HepG2 (cell line): ENCODE measurements around the gene EBP. TPM values are rescaled to one million over a fixed set of nuclear protein-coding genes. Genes with fewer than 3 reads are reported as not detected.

Experiments used
- ATAD3A ChIP-seq: sonication (generic); formaldehyde crosslinking; IDR thresholded peaks from 2 replicates; pipeline ENCODE4 v1.4.0; 2020; ENCODE audit warnings: missing genetic modification reagents
- BRD4 ChIP-seq: sonication (generic); formaldehyde crosslinking; IDR thresholded peaks from 2 replicates; pipeline ENCODE4 v1.4.0; 2020; ENCODE audit warnings: missing genetic modification reagents
- CBX2 ChIP-seq, 2 experiments: fragments of 200-600 bp in 1 of 2; sonication (generic); formaldehyde crosslinking in 1 of 2; IDR thresholded peaks; 2 replicates each; pipeline versions ENCODE4 v1.7.0 to v1.8.1; 2018 to 2022; ENCODE audit warnings: low read depth in 2 of 2, low read length in 1 of 2, mild to moderate bottlenecking in 1 of 2, missing genetic modification reagents in 1 of 2
- GATAD2A ChIP-seq: IDR thresholded peaks from 2 replicates; pipeline ENCODE4 v1.6.1; 2016
- NFKBIZ ChIP-seq: IDR thresholded peaks from 2 replicates; pipeline ENCODE4 v1.6.1; 2018; ENCODE audit warnings: missing genetic modification reagents, missing compliant biosample characterization
- NR2C2 ChIP-seq: sonication (generic); formaldehyde crosslinking; IDR thresholded peaks from 2 replicates; pipeline ENCODE4 v1.4.0; 2020; ENCODE audit warnings: missing genetic modification reagents, mild to moderate bottlenecking, moderate library complexity, borderline replicate concordance
- NRL ChIP-seq: sonication (generic); formaldehyde crosslinking; IDR thresholded peaks from 2 replicates; pipeline ENCODE4 v1.5.0; 2020; ENCODE audit warnings: missing genetic modification reagents, mild to moderate bottlenecking, moderate library complexity, borderline replicate concordance
- PITX1 ChIP-seq: sonication (generic); formaldehyde crosslinking; IDR thresholded peaks from 2 replicates; pipeline ENCODE4 v1.5.1; 2020; ENCODE audit warnings: mild to moderate bottlenecking, missing genetic modification reagents
- SIX1 ChIP-seq: sonication (generic); formaldehyde crosslinking; IDR thresholded peaks from 2 replicates; pipeline ENCODE4 v1.4.0; 2020; ENCODE audit warnings: missing genetic modification reagents, borderline replicate concordance
- SOX6 ChIP-seq, 2 experiments: fragments of 450-650 bp in 1 of 2; sonication (generic) in 1 of 2; formaldehyde crosslinking in 1 of 2; IDR thresholded peaks; 2 replicates each; pipeline versions ENCODE4 v1.4.0 to v1.6.1; 2017 to 2020; ENCODE audit warnings: antibody characterized with exemption in 1 of 2, mild to moderate bottlenecking in 1 of 2, missing genetic modification reagents in 1 of 2
- TBX2 ChIP-seq: sonication (generic); formaldehyde crosslinking; IDR thresholded peaks from 2 replicates; pipeline ENCODE4 v1.5.0; 2020; ENCODE audit warnings: missing genetic modification reagents, mild to moderate bottlenecking, borderline replicate concordance
- ZBTB8A ChIP-seq: sonication (generic); formaldehyde crosslinking; IDR thresholded peaks from 2 replicates; pipeline ENCODE4 v1.4.0; 2020; ENCODE audit warnings: mild to moderate bottlenecking, low read depth, missing genetic modification reagents, borderline replicate concordance
- ZHX1 ChIP-seq: sonication (generic); formaldehyde crosslinking; IDR thresholded peaks from 2 replicates; pipeline ENCODE4 v1.8.1; 2022; ENCODE audit warnings: low read depth, mild to moderate bottlenecking, missing genetic modification reagents
- ZMYM2 ChIP-seq: sonication (generic); formaldehyde crosslinking; IDR thresholded peaks from 2 replicates; pipeline ENCODE4 v1.8.0; 2022; ENCODE audit warnings: mild to moderate bottlenecking, missing genetic modification reagents
- ZNF230 ChIP-seq: sonication (generic); formaldehyde crosslinking; IDR thresholded peaks from 2 replicates; pipeline ENCODE4 v1.4.0; 2020; ENCODE audit warnings: mild to moderate bottlenecking, missing genetic modification reagents
- ZNF318 ChIP-seq: sonication (generic); formaldehyde crosslinking; IDR thresholded peaks from 2 replicates; pipeline ENCODE4 v1.4.0; 2020; ENCODE audit warnings: mild to moderate bottlenecking, missing genetic modification reagents
- ZNF326 ChIP-seq: sonication (generic); formaldehyde crosslinking; IDR thresholded peaks from 2 replicates; pipeline ENCODE4 v1.4.0; 2020; ENCODE audit warnings: missing genetic modification reagents, borderline replicate concordance
- ZNF430 ChIP-seq: sonication (generic); formaldehyde crosslinking; IDR thresholded peaks from 2 replicates; pipeline ENCODE4 v1.9.0; 2021; ENCODE audit warnings: mild to moderate bottlenecking, missing genetic modification reagents
- ZNF724P ChIP-seq: sonication (generic); formaldehyde crosslinking; IDR thresholded peaks from 2 replicates; pipeline ENCODE4 v1.8.0; 2022; ENCODE audit warnings: missing genetic modification reagents, borderline replicate concordance
- polyA plus RNA-seq, 8 experiments: library from polyadenylated mRNA; depleted of rRNA in 3 of 8; stranded (reverse) in 7 of 8; unstranded in 1 of 8; fragments of >200 nt; fragmentation: Illumina TruSeq in 4 of 8; extraction: Trizol in 4 of 8; gene quantifications; 2 replicates each; pipeline versions ENCODE4 v1.2.1 to v1.2.3, GENCODE V29; 2011 to 2016; ENCODE audit warnings: low read depth in 4 of 8, missing spikeins in 1 of 8, mixed read lengths in 1 of 8; ENCODE audit not compliant: insufficient read depth in 1 of 8
- total RNA-seq, 5 experiments: library from RNA; depleted of rRNA; stranded (reverse); fragments of >200 nt; fragmentation: Illumina TruSeq; extraction: Trizol; gene quantifications; 2 replicates each; pipeline ENCODE4 v1.2.3, GENCODE V29; 2016; ENCODE audit warnings: low read depth in 1 of 5

The EBP gene
- total and polyA plus RNA-seq, 2 of the 13 experiments (the other 11 are each of a cell fraction or from before 2014, with no cell fraction given): 106 to 260 TPM

DNA sequence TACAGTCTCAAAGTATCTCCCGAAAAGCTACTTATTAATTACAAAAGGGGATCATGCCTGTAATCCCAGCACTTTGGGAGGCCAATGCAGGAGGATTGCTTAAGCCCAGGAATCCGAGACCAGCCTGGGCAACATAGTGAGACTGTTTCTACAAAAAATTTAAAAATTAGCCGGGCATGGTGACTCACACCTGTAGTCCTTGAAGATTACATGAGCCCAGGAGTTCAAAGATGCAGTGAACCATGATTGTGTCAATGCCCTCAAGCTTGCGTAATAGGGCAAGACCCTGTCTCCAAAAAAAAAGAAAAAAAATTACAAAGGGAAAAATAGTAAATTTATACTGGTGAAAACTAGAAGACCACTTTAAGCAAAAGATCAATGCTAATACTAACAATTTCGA lies 16.1 kb upstream of the EBP start (continued):
- TF ChIP-seq ZNF318 (CRISPR knock-in tag): no peak
- TF ChIP-seq ZNF326 (CRISPR knock-in tag): no peak
- TF ChIP-seq ZNF724P: no peak
- TF ChIP-seq NRL: no peak
- no peak for TF ChIP-seq CBX2 (IDR thresholded peaks at IDR 0.05; ENCODE audit: low read depth, low read length)
- no peak for TF ChIP-seq CBX2 (CRISPR knock-in tag; IDR thresholded peaks at IDR 0.05; ENCODE audit: low read depth)
- TF ChIP-seq SOX6 (IDR thresholded peaks at IDR 0.05): no peak
- peak; percentile 50; the same call in 1 of the 2 replicates for TF ChIP-seq SOX6 (CRISPR knock-in tag; IDR thresholded peaks at IDR 0.05)
- no peak for TF ChIP-seq ZHX1
- TF ChIP-seq SIX1 (CRISPR knock-in tag): no peak
- no peak for TF ChIP-seq NFKBIZ (CRISPR knock-in tag)
- TF ChIP-seq BRD4 (CRISPR knock-in tag): no peak
- peak; percentile 75 for TF ChIP-seq GATAD2A (CRISPR knock-in tag)
- peak; percentile 28; the same call in 1 of the 2 replicates for TF ChIP-seq TBX2 (CRISPR knock-in tag)
- no peak for TF ChIP-seq ATAD3A (CRISPR knock-in tag)
- no peak for TF ChIP-seq PITX1 (CRISPR knock-in tag)
- no peak for TF ChIP-seq ZNF230 (CRISPR knock-in tag)
- TF ChIP-seq NR2C2 (CRISPR knock-in tag): no peak
- 0 out of 2 replicates have a peak, but pooled peaks have one; percentile 46 for TF ChIP-seq ZMYM2 (CRISPR knock-in tag)
- TF ChIP-seq ZBTB8A (CRISPR knock-in tag): no peak
- TF ChIP-seq ZNF430 (CRISPR knock-in tag): no peak
